Activated naive CD4-positive, alpha-beta T cell treated with anti-CD3 and anti-CD28 coated beads, Interleukin-2, amount 10 ng/mL, durations not matched to agents 7 days and 5 days (primary cell): Measurements from ENCODE around the gene EXOC3.

Experiments used
- CTCF ChIA-PET: fragments of 350-600 bp; sonication (Branson Sonifier 250); formaldehyde crosslinking; loops from one replicate; lab custom pipeline; 2021; ENCODE audit warnings: antibody characterized with exemption; lab: Charles Lee
- DNase-seq: peaks from one replicate; pipeline ENCODE4 v3.0.0-alpha.2; 2020
- H3K27ac Mint-ChIP-seq: one replicate; pipeline ENCODE4 v1.8.0; 2021; ENCODE audit warnings: mild to moderate bottlenecking, moderate library complexity, mixed read lengths
- H3K27me3 Mint-ChIP-seq: one replicate; pipeline ENCODE4 v1.8.0; 2021; ENCODE audit warnings: mild to moderate bottlenecking, mixed read lengths
- H3K36me3 Mint-ChIP-seq: one replicate; pipeline ENCODE4 v1.8.0; 2021; ENCODE audit warnings: mixed read lengths
- H3K4me1 Mint-ChIP-seq: one replicate; pipeline ENCODE4 v1.8.0; 2021; ENCODE audit warnings: mixed read lengths
- H3K4me3 Mint-ChIP-seq: one replicate; pipeline ENCODE4 v1.8.0; 2021; ENCODE audit warnings: mild to moderate bottlenecking, moderate library complexity, mixed read lengths
- H3K9me3 Mint-ChIP-seq: one replicate; pipeline ENCODE4 v1.8.0; 2021; ENCODE audit warnings: mixed read lengths

Gene EXOC3

GRCh38 chr5:509611-510185 lies 66.7 kb downstream of the EXOC3 start:
- H3K36me3 Mint-ChIP-seq: no peaks in the 10 kb centered on the region
- CTCF ChIA-PET: no interaction called here
- H3K27ac Mint-ChIP-seq: no peak overlapping the region
- H3K4me1 Mint-ChIP-seq: no peaks in the 10 kb centered on the region
- no peak overlapping the region for H3K4me3 Mint-ChIP-seq
- DNase-seq: no peak
- H3K27me3 Mint-ChIP-seq: peaks cover 29% of the 10 kb centered on the region
- no peaks in the 10 kb centered on the region for H3K9me3 Mint-ChIP-seq

- CTCF ChIA-PET: no interaction called here
Measured at GRCh38 chr5:510521-510920, 67.5 kb downstream of the EXOC3 start.

GRCh38 chr5:511476-511875 lies 68.5 kb downstream of the EXOC3 start:
- no peak for DNase-seq
- CTCF ChIA-PET: no interaction called here
- H3K36me3 Mint-ChIP-seq: no peaks in the 10 kb centered on the region
- H3K9me3 Mint-ChIP-seq: no peaks in the 10 kb centered on the region
- H3K4me3 Mint-ChIP-seq: no peak overlapping the region
- H3K27ac Mint-ChIP-seq: no peak overlapping the region
- H3K4me1 Mint-ChIP-seq: no peaks in the 10 kb centered on the region
- peaks cover 43% of the 10 kb centered on the region for H3K27me3 Mint-ChIP-seq

More at GRCh38 chr5:510521-510920, 67.5 kb downstream of the EXOC3 start:
- H3K27me3 Mint-ChIP-seq: peaks cover 37% of the 10 kb centered on the region
- no peaks in the 10 kb centered on the region for H3K9me3 Mint-ChIP-seq
- no peaks in the 10 kb centered on the region for H3K36me3 Mint-ChIP-seq
- no peak overlapping the region for H3K27ac Mint-ChIP-seq
- no peak for DNase-seq
- H3K4me3 Mint-ChIP-seq: no peak overlapping the region
- H3K4me1 Mint-ChIP-seq: no peaks in the 10 kb centered on the region

- Mint-ChIP-seq H3K9me3 (no peaks in the 10 kb centered on the region), H3K27me3 (peaks cover 60% of the 10 kb centered on the region), H3K36me3 (no peaks in the 10 kb centered on the region), H3K4me3 (no peak overlapping the region), H3K27ac (no peak overlapping the region), H3K4me1 (no peaks in the 10 kb centered on the region)
- CTCF ChIA-PET: interaction anchor here (1.1 kb wide), 1 partner anchor 67 kb away, joined by 3 read pairs; no protein-coding TSS in a partner anchor
- DNase-seq: no peak
Measured at GRCh38 chr5:513216-514100, 70.5 kb downstream of the EXOC3 start.

GRCh38 chr5:514101-514485 lies 71.1 kb downstream of the EXOC3 start:
- peaks cover 66% of the 10 kb centered on the region for H3K27me3 Mint-ChIP-seq
- DNase-seq: no peak
- no peak overlapping the region for H3K27ac Mint-ChIP-seq
- H3K36me3 Mint-ChIP-seq: no peaks in the 10 kb centered on the region
- H3K4me1 Mint-ChIP-seq: no peaks in the 10 kb centered on the region
- CTCF ChIA-PET: no interaction called here
- H3K9me3 Mint-ChIP-seq: no peaks in the 10 kb centered on the region
- H3K4me3 Mint-ChIP-seq: no peak overlapping the region

GRCh38 chr5:514673-515072 lies 71.7 kb downstream of the EXOC3 start:
- peaks cover 66% of the 10 kb centered on the region for H3K27me3 Mint-ChIP-seq
- CTCF ChIA-PET: no interaction called here

GRCh38 chr5:515273-515836 lies 72.4 kb downstream of the EXOC3 start:
- Mint-ChIP-seq H3K36me3 (no peaks in the 10 kb centered on the region), H3K4me1 (no peaks in the 10 kb centered on the region), H3K27ac (no peak overlapping the region), H3K9me3 (no peaks in the 10 kb centered on the region), H3K4me3 (no peak overlapping the region), H3K27me3 (peaks cover 64% of the 10 kb centered on the region)
- DNase-seq: no peak
- CTCF ChIA-PET: no interaction called here

More at GRCh38 chr5:514673-515072, 71.7 kb downstream of the EXOC3 start:
- Mint-ChIP-seq H3K4me3 (no peak overlapping the region), H3K9me3 (no peaks in the 10 kb centered on the region), H3K36me3 (no peaks in the 10 kb centered on the region), H3K4me1 (no peaks in the 10 kb centered on the region), H3K27ac (no peak overlapping the region)
- no peak for DNase-seq

GRCh38 chr5:516338-516925 lies 73.5 kb downstream of the EXOC3 start:
- DNase-seq: no peak
- no peak overlapping the region for H3K4me3 Mint-ChIP-seq
- no peaks in the 10 kb centered on the region for H3K4me1 Mint-ChIP-seq
- H3K36me3 Mint-ChIP-seq: no peaks in the 10 kb centered on the region
- H3K27ac Mint-ChIP-seq: no peak overlapping the region
- no peaks in the 10 kb centered on the region for H3K9me3 Mint-ChIP-seq
- peaks cover 72% of the 10 kb centered on the region for H3K27me3 Mint-ChIP-seq
- CTCF ChIA-PET: no interaction called here
